Stimulated activated CD8-positive, alpha-beta memory T cell treated with anti-CD3 and anti-CD28 coated beads, Interleukin-4, amount 100 ng/mL, for 48 hours (primary cell): Measurements from ENCODE around the gene HIVEP2.

ENCODE experiments used
- DNase-seq: peaks from one replicate; pipeline ENCODE4 v3.0.0-alpha.2; 2020

Gene HIVEP2

GRCh38 chr6:142810952-142811514 is 133.9 kb downstream of the HIVEP2 start:
- DNase-seq = no peak

GRCh38 chr6:142809947-142810346 is 135.0 kb downstream of the HIVEP2 start:
- DNase-seq = no peak

- no peak for DNase-seq
These were observed 136.4 kb downstream of the HIVEP2 start for GRCh38 chr6:142808405-142809061.

GRCh38 chr6:142805042-142805441 is 139.9 kb downstream of the HIVEP2 start:
- no peak for DNase-seq

DNA sequence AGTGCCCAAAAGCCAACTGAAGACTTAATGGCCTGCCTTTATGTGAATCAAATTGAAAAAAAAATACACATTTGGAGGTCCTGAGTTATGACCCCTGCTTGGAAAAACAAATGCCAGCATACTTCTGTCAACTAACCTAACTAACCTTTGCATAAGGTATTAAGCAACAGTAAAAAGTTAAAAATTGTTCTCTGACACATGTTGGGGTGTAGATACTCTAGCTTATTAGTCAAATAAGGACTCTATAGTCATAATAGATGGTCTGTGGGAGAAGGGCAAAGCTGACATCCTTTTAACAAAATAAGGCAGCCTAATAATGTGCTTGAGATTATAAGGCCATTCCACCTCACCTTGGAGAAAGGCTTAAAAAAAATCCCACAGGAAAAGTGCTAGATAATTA is 140.5 kb downstream of the HIVEP2 start:
- DNase-seq = no peak

GRCh38 chr6:142803495-142804058 is 141.4 kb downstream of the HIVEP2 start:
- DNase-seq = no peak

GRCh38 chr6:142803032-142803431 is 141.9 kb downstream of the HIVEP2 start:
- no peak for DNase-seq

- peak; percentile 60 for DNase-seq
These were observed 142.9 kb downstream of the HIVEP2 start for GRCh38 chr6:142802124-142802523.

DNA sequence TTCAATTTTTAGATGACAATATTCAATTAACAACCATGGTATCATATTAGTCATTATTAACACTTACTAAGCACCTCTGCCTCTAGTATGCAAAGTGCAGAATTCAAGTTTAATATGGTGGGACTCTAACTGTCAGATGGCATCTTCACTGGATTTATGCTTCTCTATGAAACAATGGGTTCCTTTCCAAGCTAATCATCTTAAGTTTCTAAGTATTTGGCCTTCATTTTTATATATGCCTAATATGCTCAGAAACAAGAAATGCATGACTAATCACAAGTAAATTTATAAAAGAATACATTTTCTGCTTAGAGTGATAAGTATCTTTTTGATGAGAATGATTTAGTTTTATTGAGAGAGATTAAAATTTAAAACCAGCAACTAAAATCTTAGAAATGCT is 144.7 kb downstream of the HIVEP2 start:
- no peak for DNase-seq

GRCh38 chr6:142799639-142800038 is 145.3 kb downstream of the HIVEP2 start:
- DNase-seq = no peak

GRCh38 chr6:142797159-142797558 is 147.8 kb downstream of the HIVEP2 start:
- DNase-seq = no peak

DNA sequence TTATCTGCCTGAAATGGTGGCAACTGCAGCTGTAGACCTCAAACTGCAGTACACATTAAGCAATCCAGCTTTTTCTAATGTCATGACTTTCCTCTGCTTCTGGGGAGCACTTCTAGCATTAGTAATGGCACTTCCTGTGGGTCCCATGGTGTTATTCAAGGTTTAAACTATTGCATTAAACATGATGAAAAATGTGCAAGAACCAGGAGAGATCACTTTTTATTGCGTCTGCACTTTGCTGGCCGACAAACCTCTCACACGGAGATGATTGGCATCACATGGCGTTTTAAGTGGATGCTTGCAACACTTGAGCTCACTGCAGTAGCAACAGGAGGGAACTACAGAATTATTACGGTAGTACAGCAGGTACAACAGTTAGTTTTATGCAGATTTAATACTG is 148.4 kb downstream of the HIVEP2 start:
- DNase-seq = no peak

DNA sequence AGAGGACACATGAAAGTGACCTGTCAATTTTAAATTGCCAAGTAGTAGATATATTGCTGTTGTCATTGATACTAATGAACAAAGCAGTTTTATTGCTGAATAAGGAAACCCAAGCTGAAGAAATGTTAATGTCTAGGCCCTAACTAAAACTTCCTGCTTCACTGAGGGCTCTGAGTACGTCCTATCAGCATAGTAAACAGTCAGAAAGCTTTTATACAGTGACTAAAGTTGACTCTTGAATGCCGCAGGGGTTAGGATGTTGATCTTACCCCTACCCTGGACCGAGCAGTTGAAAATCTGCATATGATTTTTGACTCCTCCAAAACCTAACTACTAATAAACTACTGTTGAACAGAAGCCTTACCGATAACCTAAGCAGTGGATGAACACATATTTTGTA is 149.0 kb downstream of the HIVEP2 start:
- DNase-seq = no peak

GRCh38 chr6:142794424-142794823 is 150.6 kb downstream of the HIVEP2 start:
- no peak for DNase-seq

GRCh38 chr6:142790257-142790656 is 154.7 kb downstream of the HIVEP2 start:
- DNase-seq = no peak

GRCh38 chr6:142787422-142787821 is 157.6 kb downstream of the HIVEP2 start:
- no peak for DNase-seq

DNA sequence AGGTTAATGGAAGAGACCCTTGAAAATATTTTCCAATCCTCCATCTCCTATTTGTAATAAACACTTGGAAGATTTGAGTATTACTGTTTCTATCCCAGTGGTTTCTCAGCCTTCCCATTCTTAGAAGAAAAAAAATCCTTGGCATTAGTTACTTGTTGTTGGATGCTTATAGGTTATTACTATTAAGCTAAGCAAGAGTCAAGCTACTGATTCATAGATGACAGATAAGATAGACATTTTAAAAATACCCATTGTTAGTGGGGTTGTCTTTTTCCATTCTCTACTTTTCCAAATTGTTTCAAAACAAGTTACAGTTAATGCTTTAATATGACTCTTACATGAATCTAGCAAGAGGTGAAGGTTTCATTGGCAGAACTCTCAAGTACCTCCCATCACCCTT is 158.5 kb downstream of the HIVEP2 start:
- DNase-seq = no peak

- DNase-seq = no peak
These were observed 160.6 kb downstream of the HIVEP2 start for GRCh38 chr6:142784344-142784743.

- DNase-seq = no peak
These were observed 161.5 kb downstream of the HIVEP2 start for GRCh38 chr6:142783499-142783898.

- no peak for DNase-seq
These were observed 163.8 kb downstream of the HIVEP2 start for GRCh38 chr6:142781129-142781528.

DNA sequence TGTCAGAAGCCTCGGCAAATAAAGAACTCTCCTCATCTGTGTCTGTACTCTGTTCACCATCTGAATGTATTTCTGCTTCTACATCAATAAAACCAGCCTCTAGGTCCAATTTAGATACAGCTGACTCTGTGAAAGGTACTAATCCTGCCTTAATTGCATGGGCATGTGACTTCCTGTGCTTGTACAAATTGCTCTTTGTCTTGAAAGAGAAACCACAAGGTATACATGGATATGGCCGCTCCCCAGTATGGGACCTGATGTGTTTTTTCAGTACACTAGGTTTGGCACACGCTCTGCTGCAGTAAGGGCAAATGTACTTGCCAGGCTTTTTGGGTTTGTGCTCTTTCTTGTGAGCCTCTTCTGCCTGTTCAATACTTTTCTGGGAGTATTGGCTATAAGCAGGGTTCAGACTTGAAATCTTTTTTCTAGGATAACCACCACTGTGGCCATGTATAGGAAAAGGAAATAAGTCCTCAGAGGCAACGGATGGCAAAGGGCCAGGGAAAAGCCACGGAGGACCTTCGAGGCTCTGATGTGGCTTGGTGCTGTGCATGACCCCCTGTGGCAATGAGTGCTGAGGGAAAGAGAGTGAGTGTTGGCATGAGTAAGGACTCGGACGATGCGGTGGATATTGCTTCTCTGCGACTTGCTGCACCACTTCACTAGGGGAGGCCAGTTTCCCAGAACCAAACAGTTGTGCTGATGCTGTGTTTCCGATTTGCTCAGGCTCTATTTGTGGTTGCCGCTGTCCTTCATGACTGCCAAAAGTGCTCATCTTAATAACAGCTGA is 170.9 kb downstream of the HIVEP2 start:
- no peak for DNase-seq

DNA sequence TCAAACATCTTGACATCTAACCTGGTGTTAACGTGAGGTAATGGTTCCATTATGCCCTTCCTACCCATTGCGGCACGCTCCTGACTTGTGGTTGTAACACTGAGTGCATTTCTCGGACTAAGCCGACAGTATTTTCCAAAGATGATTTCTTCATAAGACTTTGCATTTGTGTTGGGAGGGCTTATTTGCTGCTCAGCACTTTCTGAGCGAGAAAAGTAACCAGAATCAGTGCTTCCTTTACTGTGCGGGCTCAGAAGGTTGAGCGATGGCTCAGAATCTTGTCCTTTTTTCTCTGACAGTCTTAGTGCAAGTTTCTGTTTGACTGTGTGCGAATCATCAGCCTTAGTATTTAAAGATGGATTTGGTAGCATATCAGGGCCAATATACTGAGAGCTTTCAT is 171.7 kb downstream of the HIVEP2 start:
- no peak for DNase-seq

GRCh38 chr6:142771162-142771561 is 173.8 kb downstream of the HIVEP2 start:
- DNase-seq = no peak

- no peak for DNase-seq
These were observed 179.7 kb downstream of the HIVEP2 start for GRCh38 chr6:142765306-142765705.
